Left ventricle myocardium superior (tissue), 1 donor: ENCODE data around the gene PLBD2. TPM values are rescaled to one million over a fixed set of nuclear protein-coding genes. Genes with fewer than 3 reads are reported as not detected.

Experiments
- ATAC-seq: fragments of 200-7000 bp; cut with Tn5 transposase; one replicate; pipeline ENCODE4 v1.9.1; 2020; ENCODE audit warnings: mild to moderate bottlenecking, moderate library complexity
- DNase-seq: peaks from one replicate; pipeline ENCODE4 v3.0.0-alpha.2; 2020
- intact Hi-C: fragments of 100-400 bp; cut with micrococcal nuclease; formaldehyde crosslinking; loops from one replicate; pipeline ENCODE4 v1.11.0; 2022
- total RNA-seq: library from RNA; stranded (reverse); fragmentation: NEBNext Ultra II Directional; extraction: Animal tissue kit (Norgen Biotek cat#: 25700); gene quantifications from one replicate; pipeline ENCODE4 v1.2.1, GENCODE V29; 2021
- donor health status: DM: no; HTN: yes; CAD: no; lungs with severe emphysema.

PLBD2 gene
- total RNA-seq, 1 donor from 2014 or later: 34.4 TPM

- DNase-seq (no peak), ATAC-seq (no peak)
- intact Hi-C loops: no loop called here
Observed at GRCh38 chr12:113390064-113391043, 32.0 kb downstream of the PLBD2 start.

DNA sequence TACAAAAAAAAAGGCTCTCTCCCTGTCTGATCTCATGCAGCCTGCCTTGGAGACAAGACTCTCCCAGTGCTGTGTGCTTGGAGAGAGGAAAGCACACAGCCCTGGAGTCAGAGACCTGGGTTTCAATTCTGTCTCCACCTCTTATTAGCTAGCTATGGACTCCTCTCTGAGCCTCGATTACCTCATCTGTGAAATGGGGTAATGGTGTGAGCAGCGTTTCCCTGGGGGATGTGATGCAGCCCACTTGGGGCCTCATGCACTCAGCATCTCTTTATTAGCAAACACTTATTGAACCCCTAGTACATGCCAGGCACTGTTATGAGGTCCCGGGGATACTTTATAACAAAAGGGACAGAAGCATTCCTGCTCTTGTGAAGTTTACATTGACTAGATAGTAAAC is 32.8 kb downstream of the PLBD2 start:
- ATAC-seq: no peak
- intact Hi-C loops: no loop called here
- DNase-seq: no peak

- ATAC-seq (no peak), DNase-seq (no peak)
- intact Hi-C loops: no loop called here
Observed at GRCh38 chr12:113391650-113392337, 33.4 kb downstream of the PLBD2 start.

- ATAC-seq (no peak), DNase-seq (no peak)
- intact Hi-C loops: no loop called here
Observed at GRCh38 chr12:113392520-113392919, 34.1 kb downstream of the PLBD2 start.

- intact Hi-C loops: no loop called here
- DNase-seq (peak; percentile 42), ATAC-seq (peak; percentile 26)
Observed at GRCh38 chr12:113392988-113393579, 34.7 kb downstream of the PLBD2 start.

GRCh38 chr12:113393749-113394148 is 35.4 kb downstream of the PLBD2 start:
- intact Hi-C loops: no loop called here
- no peak for ATAC-seq

DNA sequence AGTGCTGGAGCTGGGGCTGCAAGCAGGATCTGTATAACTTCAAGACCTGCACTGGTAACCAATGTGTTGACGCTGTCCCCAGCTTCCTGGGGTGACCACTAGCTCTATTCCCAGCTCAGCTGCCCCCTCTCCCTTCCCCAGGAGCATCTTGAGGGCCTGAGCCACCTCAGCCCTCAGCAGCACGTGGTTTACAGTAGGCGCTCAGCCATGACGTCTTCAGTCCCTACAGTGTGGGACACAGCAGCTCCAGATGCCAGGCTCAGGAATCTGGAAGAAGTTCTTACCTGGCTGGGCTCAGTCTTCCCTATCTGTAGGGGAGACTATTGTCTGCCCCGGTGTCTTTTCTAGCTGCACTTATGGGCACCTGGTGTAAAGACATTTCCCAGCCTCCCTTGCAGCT is 36.7 kb downstream of the PLBD2 start:
- no peak for ATAC-seq
- DNase-seq: no peak
- intact Hi-C loops: no loop called here

More at GRCh38 chr12:113393749-113394148, 35.4 kb downstream of the PLBD2 start:
- no peak for DNase-seq

GRCh38 chr12:113396200-113396599 is 37.8 kb downstream of the PLBD2 start:
- DNase-seq (no peak), ATAC-seq (no peak)
- intact Hi-C loops: no loop called here

- intact Hi-C loops: no loop called here
- ATAC-seq (no peak), DNase-seq (no peak)
Observed at GRCh38 chr12:113396828-113397496, 38.6 kb downstream of the PLBD2 start.

DNA sequence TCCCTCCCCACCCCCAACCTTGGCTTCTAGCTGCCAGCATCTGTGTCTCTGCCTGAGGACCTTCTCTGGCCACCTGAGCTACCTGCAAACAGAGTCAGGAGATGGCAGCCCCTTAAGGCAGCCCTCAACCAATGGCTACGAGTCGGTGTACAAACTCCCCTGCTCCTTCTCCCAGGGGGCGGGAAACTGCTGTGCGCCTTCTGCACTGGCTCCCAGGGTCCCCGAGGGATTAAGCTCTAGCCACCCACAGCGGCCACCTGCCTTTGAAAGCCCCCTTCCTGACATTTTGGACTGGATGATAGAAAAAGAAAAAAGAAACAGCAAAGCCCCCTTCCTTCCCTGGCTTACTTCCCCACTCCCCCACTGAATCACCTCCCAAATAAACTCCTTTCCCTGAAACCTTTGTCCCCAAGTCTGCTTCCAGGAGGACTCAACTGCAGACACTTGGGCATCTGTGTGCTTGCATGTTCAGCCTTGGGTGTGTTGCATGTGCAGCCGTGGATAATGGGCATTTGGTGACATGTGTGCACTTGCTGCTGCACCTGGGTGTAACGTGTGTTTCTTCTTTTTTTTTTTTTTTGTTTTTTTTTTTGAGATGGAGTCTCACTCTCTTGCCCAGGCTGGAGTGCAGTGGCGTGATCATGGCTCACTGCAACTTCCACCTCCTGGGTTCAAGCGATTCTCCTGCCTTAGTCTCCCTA is 39.3 kb downstream of the PLBD2 start:
- intact Hi-C loops: no loop called here
- DNase-seq (no peak), ATAC-seq (no peak)

GRCh38 chr12:113398346-113399290 is 40.2 kb downstream of the PLBD2 start:
- DNase-seq: no peak
- intact Hi-C loops: no loop called here
- ATAC-seq: no peak

- ATAC-seq (no peak), DNase-seq (no peak)
- intact Hi-C loops: no loop called here
Observed at GRCh38 chr12:113399490-113399889, 41.1 kb downstream of the PLBD2 start.

DNA sequence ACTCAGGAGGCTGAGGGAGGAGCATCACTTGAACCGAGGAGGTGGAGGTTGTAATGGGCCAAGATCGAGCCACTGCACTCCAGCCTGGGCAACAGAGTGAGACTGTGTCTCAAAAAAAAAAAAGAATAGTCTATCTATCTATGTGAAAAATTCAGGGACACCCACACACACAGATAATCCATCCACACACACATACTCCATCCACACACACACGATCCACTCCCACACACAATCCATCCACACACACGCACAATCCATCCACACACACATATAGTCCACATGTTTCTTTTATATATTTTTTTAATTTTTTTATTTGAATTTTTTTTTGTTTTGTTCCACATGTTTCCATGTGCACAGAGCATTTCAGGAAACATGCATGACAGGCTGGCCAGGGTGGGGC is 42.0 kb downstream of the PLBD2 start:
- intact Hi-C loops: no loop called here
- ATAC-seq (no peak), DNase-seq (no peak)

DNA sequence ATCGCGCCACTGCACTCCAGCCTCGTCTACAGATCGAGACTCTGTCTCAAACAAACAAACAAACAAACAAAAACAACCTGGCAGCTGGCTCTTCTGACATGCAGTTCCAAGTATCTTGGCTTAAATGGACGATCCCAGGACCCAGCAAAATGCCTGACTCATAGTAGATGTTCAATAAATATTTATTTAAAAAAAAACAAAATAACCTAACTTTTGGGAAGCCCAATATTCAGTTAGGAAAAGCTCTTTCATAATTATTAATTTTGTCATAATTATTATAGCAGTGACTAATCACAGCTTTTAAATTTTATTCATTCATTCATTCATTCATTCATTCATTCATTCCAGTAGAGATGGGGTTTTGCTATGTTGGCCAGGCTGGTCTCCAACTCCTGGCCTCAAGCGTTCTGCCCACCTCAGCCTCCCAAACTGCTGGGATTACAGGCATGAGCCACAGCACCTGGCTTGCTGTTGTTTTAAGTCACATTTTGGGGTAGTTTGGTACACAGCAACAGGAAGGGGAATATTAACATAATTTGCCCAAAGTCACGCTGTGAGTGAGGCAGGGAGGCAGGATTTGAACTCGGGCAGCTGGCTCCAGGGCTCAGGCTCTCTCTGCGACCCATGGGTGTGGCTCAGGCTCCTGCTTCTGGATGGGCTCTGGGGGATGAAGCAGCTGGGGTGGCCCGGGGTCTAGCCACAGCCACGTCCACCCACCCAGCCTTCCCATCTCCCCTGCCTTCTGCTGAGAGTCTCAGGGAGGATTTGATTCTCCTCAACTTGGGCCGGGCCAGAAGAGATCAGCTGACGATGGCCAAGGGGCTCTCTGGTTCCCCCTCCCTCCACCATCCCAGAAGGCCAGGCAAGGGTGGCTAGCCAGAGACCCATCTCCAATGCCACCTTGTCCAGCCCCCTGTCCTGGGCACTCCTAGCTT is 42.9 kb downstream of the PLBD2 start:
- DNase-seq: no peak
- intact Hi-C loops: no loop called here
- ATAC-seq: no peak

- no peak for DNase-seq
- intact Hi-C loops: no loop called here
- no peak for ATAC-seq
Observed at GRCh38 chr12:113402586-113403260, 44.3 kb downstream of the PLBD2 start.
